Heart left ventricle (tissue), 16 donors: Measurements from ENCODE around the gene ACAA1. TPM values are rescaled to one million over a fixed set of nuclear protein-coding genes. Genes with fewer than 3 reads are reported as not detected.

Experiments
- ATAC-seq, 4 donors: fragments of 200-7000 bp; cut with Tn5 transposase; one replicate each; pipeline ENCODE4 v1.9.1; 2020 to 2022; ENCODE audit warnings: moderate library complexity in 4 of 4, mild to moderate bottlenecking in 3 of 4, moderate number of reproducible peaks in 1 of 4
- DNase-seq, 5 donors: peaks; one replicate each; pipeline ENCODE4 v3.0.0-alpha.2; 2020
- H3K27ac ChIP-seq, 12 donors: fragments of 200-600 bp; sonication (generic) in 4 of 12; one replicate each; pipeline versions ENCODE4 v1.5.0 to v1.8.0; 2016 to 2022; ENCODE audit warnings: mild to moderate bottlenecking in 2 of 12
- H3K27me3 ChIP-seq, 9 donors: fragments of 200-600 bp; sonication (generic) in 2 of 9; one replicate each; pipeline versions ENCODE4 v1.5.1 to v1.8.0; 2016 to 2022; ENCODE audit warnings: mild to moderate bottlenecking in 3 of 9
- H3K36me3 ChIP-seq, 9 donors: fragments of 200-600 bp; sonication (generic) in 2 of 9; one replicate each; pipeline versions ENCODE4 v1.5.0 to v1.8.0; 2018 to 2022; ENCODE audit warnings: mild to moderate bottlenecking in 2 of 9
- H3K4me1 ChIP-seq, 12 donors: fragments of 200-600 bp; sonication (generic) in 4 of 12; one replicate each; pipeline versions ENCODE4 v1.5.0 to v1.8.0; 2016 to 2022; ENCODE audit warnings: mild to moderate bottlenecking in 3 of 12
- H3K4me3 ChIP-seq, 12 donors: fragments of 200-600 bp; sonication (generic) in 4 of 12; one replicate each; pipeline versions ENCODE4 v1.5.0 to v1.8.0; 2017 to 2022; ENCODE audit warnings: mild to moderate bottlenecking in 9 of 12, moderate library complexity in 4 of 12
- H3K9me3 ChIP-seq, 12 donors: fragments of 200-600 bp; sonication (generic) in 4 of 12; one replicate each; pipeline versions ENCODE4 v1.5.0 to v1.8.0; 2016 to 2022; ENCODE audit warnings: mild to moderate bottlenecking in 1 of 12
- POLR2A ChIP-seq, 2 donors: fragments of 450-650 bp; IDR thresholded peaks; one replicate each; pipeline ENCODE4 v1.6.1; 2017; ENCODE audit warnings: antibody characterized with exemption in 2 of 2, mild to moderate bottlenecking in 2 of 2, moderate library complexity in 2 of 2
- WGBS, 4 donors: extraction: QIAGEN DNeasy Blood & Tissue Kit in 2 of 4; methylation state at CpG; one replicate each; pipeline versions ENCODE4 v1.1.5 to v1.1.7; 2013 to 2018; 5-methylcytosine and 5-hydroxymethylcytosine counted together
- intact Hi-C, 10 donors: fragments of 100-400 bp; cut with DNase I; formaldehyde crosslinking; loops; one replicate each; pipeline versions ENCODE4 v1.11.1 to v1.14.2; 2022
- polyA plus RNA-seq, 2 donors: library from polyadenylated mRNA; stranded (reverse); fragments of 200-250 nt; gene quantifications; one replicate each; pipeline ENCODE4 v1.2.3, GENCODE V29; 2013
- total RNA-seq, 9 donors: library from RNA; depleted of rRNA in 2 of 9; stranded (reverse); fragments of >200 nt in 2 of 9; fragmentation: NEBNext Ultra II Directional in 3 of 9; extraction: Animal tissue kit (Norgen Biotek cat#: 25700) in 3 of 9; gene quantifications; one replicate each; pipeline versions ENCODE4 v1.1.0 to v1.2.4, GENCODE V29; 2016 to 2023
- TF ChIP-seq, protein P1 (sequence below), 12 donors: fragments of 200-600 bp; sonication (generic) in 4 of 12; IDR thresholded peaks; one replicate each; pipeline versions ENCODE4 v1.5.0 to v1.8.0; 2018 to 2022; ENCODE audit warnings: antibody characterized with exemption in 12 of 12, mild to moderate bottlenecking in 5 of 12
- donor health status: ischemic (EF 13 %, LVEDD 7.1; RV severe dilation, severe dysfunction).
- donor health status: healthy with polysubstance abuse.
- donor health status: DM: no; HTN: yes; CAD: no.
- donor health status: DM: no; HTN: no; CAD: no.
- donor health status: ischemic (EF 25% LVEDD 6.9; RV normal size, moderate dysfunction).
- donor health status: ischemic (EF 25% LVEDD 5.7; RV mildly dilated, moderate dysfunction).
- donor health status: healthy.
- donor health status: DM: yes; HTN: yes; CAD: no.
- donor health status: ischemic (EF 35%, LVEDD 5.7; RV mildly dilated, moderate dysfunction).
- donor health status: nonischemic (EF 11% LVEDD 7.7; RV severe dilation, severe dysfunction).
- donor health status: DM: yes; HTN: yes; CAD: no.
- donor health status: PGD.
- donor health status: ischemic (EF 29% LVEDD 5.4; RV normal size, mild dysfunction).
- donor health status: nonischemic (EF 23%, LVEDD 6.1; RV moderate dilation, normal function).

The ACAA1 gene
- total and polyA plus RNA-seq, 11 donors: 62.7 to 139 (median 105) TPM

DNA sequence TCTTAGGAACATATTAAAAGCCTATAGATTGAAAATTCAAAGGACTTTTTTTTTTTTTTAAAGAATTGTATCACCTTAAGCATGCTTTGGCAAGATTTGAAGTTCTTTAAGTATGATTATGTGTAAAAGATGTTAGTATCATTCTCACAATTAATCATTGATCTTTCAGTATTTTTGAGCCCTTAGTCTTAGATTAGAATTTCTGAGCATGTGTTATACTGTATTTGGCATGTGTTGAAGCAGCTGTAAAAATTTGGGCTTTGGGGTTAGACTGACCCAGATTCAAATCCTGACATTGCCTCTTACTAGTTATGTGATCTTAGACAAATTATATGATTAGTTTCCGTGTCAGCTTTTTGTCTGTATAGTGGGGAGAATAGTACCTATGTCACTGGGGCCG is 34.7 kb upstream of the ACAA1 start:
- H3K4me1 ChIP-seq: peaks cover 0 to 60% (median 9%) of the 10 kb centered on the region in 12 donors
- DNase-seq: no peak
- no peak for TF ChIP-seq POLR2A (IDR thresholded peaks at IDR 0.05)
- TF ChIP-seq, protein P1, sequence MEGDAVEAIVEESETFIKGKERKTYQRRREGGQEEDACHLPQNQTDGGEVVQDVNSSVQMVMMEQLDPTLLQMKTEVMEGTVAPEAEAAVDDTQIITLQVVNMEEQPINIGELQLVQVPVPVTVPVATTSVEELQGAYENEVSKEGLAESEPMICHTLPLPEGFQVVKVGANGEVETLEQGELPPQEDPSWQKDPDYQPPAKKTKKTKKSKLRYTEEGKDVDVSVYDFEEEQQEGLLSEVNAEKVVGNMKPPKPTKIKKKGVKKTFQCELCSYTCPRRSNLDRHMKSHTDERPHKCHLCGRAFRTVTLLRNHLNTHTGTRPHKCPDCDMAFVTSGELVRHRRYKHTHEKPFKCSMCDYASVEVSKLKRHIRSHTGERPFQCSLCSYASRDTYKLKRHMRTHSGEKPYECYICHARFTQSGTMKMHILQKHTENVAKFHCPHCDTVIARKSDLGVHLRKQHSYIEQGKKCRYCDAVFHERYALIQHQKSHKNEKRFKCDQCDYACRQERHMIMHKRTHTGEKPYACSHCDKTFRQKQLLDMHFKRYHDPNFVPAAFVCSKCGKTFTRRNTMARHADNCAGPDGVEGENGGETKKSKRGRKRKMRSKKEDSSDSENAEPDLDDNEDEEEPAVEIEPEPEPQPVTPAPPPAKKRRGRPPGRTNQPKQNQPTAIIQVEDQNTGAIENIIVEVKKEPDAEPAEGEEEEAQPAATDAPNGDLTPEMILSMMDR (IDR thresholded peaks at IDR 0.05): no peak
- intact Hi-C loops: no loop called here
- WGBS, 4 donors: 91 to 96% (median 93%) methylated on average over 2 of the region's 2 CpGs
- H3K27me3 ChIP-seq: no peaks in the 10 kb centered on the region
- no peaks in the 10 kb centered on the region for H3K9me3 ChIP-seq
- no peak for ATAC-seq
- no peaks in the 10 kb centered on the region for H3K36me3 ChIP-seq
- H3K27ac ChIP-seq: no peak overlapping the region
- H3K4me3 ChIP-seq: no peak overlapping the region

DNA sequence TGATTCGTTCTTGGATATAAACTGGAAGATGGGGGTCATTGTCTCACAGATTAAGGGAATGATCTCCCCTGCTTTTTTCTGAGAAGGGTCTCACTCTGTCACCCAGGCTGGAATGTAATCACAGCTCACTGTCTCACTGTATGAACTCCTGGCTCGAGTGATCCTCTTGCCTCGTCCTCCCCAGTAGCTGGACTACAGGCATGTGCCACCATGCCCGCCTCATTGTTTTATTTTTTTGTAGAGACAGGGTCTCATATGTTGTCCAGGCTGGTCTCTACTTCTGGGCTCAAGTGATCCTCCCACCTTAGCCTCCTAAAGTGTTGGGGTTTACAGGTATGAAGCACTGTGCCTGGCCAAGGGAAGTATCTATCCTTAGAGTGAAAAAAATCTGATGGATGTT is 33.8 kb upstream of the ACAA1 start:
- intact Hi-C loops: no loop called here
- Histone ChIP-seq H3K27ac (no peak overlapping the region), H3K9me3 (no peaks in the 10 kb centered on the region), H3K4me3 (no peak overlapping the region), H3K27me3 (no peaks in the 10 kb centered on the region), H3K4me1 (peaks cover 0 to 66% (median 16%) of the 10 kb centered on the region in 12 donors), H3K36me3 (no peaks in the 10 kb centered on the region)
- ATAC-seq (no peak), DNase-seq (no peak)
- no peak for TF ChIP-seq POLR2A (IDR thresholded peaks at IDR 0.05)
- TF ChIP-seq, protein P1 (IDR thresholded peaks at IDR 0.05): no peak
- WGBS, 4 donors: 81 to 89% (median 87%) methylated on average over 4 of the region's 4 CpGs

DNA sequence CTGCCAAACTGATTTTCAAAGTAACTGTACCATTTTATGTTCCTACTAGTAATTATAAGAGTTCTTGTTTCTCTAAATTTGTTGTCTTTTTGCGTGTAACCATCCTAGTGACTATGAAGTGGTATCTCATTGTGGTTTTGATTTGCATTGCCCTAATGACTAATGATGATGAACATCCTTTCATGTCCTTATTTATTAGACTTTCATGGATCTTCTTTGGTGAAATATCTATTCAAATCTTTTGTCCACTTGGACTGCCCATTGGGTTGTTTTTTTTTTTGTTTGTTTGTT is 32.0 kb upstream of the ACAA1 start:
- H3K4me3 ChIP-seq: no peak overlapping the region
- H3K27ac ChIP-seq: no peak overlapping the region
- no peak for ATAC-seq
- intact Hi-C loops: no loop called here
- H3K9me3 ChIP-seq: no peaks in the 10 kb centered on the region
- no peaks in the 10 kb centered on the region for H3K27me3 ChIP-seq
- no peak for DNase-seq
- TF ChIP-seq, protein P1 (IDR thresholded peaks at IDR 0.05): no peak
- no peak for TF ChIP-seq POLR2A (IDR thresholded peaks at IDR 0.05)
- H3K4me1 ChIP-seq: peaks cover 0 to 54% (median 15%) of the 10 kb centered on the region in 12 donors
- WGBS, 4 donors: 84 to 90% (median 87%) methylated on average over 1 of the region's 1 CpG
- no peaks in the 10 kb centered on the region for H3K36me3 ChIP-seq

DNA sequence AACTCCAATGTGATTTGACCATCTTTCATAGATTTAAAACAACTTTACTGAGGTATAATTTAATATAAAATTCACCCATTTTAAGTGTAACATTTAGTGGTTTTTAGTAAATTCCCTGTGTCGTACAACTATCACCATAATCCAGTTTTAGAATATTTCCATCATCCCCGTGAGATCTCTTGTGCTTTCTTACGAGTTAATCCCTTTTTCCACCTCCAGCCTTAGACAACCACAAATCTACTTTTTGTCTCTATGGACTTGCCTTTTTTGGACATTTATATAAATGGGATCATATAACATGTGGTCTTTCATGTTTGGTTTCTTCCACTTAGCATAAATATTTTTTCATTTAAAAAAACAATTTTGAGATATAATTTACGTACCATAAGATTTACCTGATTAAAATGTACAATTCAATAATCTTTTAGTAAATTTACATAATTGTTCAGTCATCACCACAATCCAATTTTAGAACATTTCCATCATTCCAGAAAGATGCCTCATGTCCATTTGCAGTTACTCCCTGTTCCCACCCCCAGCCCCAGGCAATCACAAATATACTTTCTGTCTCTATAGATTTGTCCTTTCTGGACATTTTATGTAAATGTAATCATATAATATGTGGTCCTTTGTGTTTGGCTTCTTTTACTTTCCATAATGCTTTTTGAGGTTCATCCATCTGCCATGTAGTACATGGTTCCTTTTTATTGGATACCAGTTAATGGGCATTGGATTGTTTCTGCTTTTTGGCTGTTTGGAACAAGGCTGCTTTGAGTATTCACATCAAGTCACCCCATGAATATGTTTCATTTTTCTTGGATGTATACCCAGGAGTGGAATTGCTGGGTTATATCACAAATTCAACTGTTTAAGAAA is 31.5 kb upstream of the ACAA1 start:
- Histone ChIP-seq H3K27me3 (no peaks in the 10 kb centered on the region), H3K4me1 (peaks cover 0 to 49% (median 15%) of the 10 kb centered on the region in 12 donors), H3K27ac (no peak overlapping the region), H3K36me3 (no peaks in the 10 kb centered on the region), H3K4me3 (no peak overlapping the region), H3K9me3 (no peaks in the 10 kb centered on the region)
- TF ChIP-seq, protein P1 (IDR thresholded peaks at IDR 0.05): no peak
- TF ChIP-seq POLR2A (IDR thresholded peaks at IDR 0.05): no peak
- DNase-seq (no peak), ATAC-seq (no peak)
- 94 to 96% (median 94%) methylated on average over 4 of the region's 4 CpGs for WGBS, 4 donors
- intact Hi-C loops: no loop called here
